Lower leg skin (tissue), 4 donors: ENCODE data around the gene SLX9. TPM values are rescaled to one million over a fixed set of nuclear protein-coding genes. Genes with fewer than 3 reads are reported as not detected.

Experiments
- DNase-seq, 2 donors: peaks; one replicate each; pipeline ENCODE4 v3.0.0-alpha.2; 2019; ENCODE audit warnings: low spot score in 2 of 2
- H3K4me3 ChIP-seq: fragments of 200-600 bp; sonication (generic); 2 replicates; pipeline ENCODE4 v1.5.1; 2017; ENCODE audit warnings: mild to moderate bottlenecking, low read depth; ENCODE audit not compliant: poor library complexity, severe bottlenecking
- POLR2A ChIP-seq, 2 donors: fragments of 450-650 bp; IDR thresholded peaks; one replicate each; pipeline ENCODE4 v1.6.1; 2016 to 2017; ENCODE audit warnings: antibody characterized with exemption in 2 of 2, mild to moderate bottlenecking in 1 of 2, moderate library complexity in 1 of 2
- WGBS, 2 donors: methylation state at CpG; one replicate each; pipeline ENCODE4 v1.1.5; 2018; 5-methylcytosine and 5-hydroxymethylcytosine counted together
- intact Hi-C: fragments of 100-400 bp; cut with DNase I; formaldehyde crosslinking; loops from one replicate; pipeline ENCODE4 v1.15.0; 2023; ENCODE audit warnings: low total_unique reads
- total RNA-seq, 4 donors: library from RNA; depleted of rRNA; stranded (reverse); fragments of >200 nt; gene quantifications; one replicate each; pipeline ENCODE4 v1.1.0, GENCODE V29; 2016
- TF ChIP-seq, protein P1 (sequence below), 3 donors: fragments of 450-650 bp; IDR thresholded peaks; one replicate each; pipeline ENCODE4 v1.5.1; 2016; ENCODE audit warnings: antibody characterized with exemption in 3 of 3, mild to moderate bottlenecking in 3 of 3, moderate library complexity in 2 of 3

Gene SLX9
- total RNA-seq, 4 donors from 2014 or later: 19.0 to 36.4 (median 31.6) TPM

DNA sequence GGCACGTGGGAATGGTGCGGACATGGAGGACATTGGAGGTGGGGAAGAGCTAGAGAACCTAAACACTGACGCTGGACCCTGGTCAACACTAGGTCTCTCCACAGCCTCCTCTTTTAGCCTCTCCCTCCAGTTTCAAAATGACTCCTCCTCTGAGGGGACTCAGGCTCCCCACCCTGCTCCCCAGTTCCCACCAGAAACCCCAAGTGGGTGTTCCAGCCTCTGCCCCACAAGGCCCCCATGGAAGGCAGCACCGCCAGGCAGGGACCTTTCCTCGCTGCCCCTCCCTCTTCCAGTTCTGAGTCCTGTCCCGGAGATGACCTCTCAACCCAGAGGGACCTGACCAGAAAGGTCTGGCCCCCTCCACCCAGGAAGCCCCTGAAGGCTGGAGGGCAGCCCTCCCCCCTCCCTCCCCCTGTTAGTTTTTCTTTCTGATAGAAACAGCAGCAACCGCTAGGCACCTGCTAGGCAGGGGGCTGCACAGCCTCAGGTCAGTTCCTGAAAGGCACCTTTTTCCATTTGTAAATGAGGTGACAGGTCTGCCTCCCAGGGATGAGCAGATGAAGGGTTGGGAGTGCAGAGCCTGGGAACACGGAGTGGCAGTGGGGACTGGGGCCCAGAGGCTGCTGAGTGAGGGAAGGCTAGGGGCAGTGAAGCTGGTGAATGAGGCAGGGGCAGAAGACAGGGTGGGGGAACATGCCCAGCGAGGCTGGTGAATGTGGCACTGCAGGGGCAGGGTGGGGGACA lies 9.9 kb upstream of the SLX9 start:
- no peak for TF ChIP-seq POLR2A (IDR thresholded peaks at IDR 0.05)
- TF ChIP-seq, protein P1, sequence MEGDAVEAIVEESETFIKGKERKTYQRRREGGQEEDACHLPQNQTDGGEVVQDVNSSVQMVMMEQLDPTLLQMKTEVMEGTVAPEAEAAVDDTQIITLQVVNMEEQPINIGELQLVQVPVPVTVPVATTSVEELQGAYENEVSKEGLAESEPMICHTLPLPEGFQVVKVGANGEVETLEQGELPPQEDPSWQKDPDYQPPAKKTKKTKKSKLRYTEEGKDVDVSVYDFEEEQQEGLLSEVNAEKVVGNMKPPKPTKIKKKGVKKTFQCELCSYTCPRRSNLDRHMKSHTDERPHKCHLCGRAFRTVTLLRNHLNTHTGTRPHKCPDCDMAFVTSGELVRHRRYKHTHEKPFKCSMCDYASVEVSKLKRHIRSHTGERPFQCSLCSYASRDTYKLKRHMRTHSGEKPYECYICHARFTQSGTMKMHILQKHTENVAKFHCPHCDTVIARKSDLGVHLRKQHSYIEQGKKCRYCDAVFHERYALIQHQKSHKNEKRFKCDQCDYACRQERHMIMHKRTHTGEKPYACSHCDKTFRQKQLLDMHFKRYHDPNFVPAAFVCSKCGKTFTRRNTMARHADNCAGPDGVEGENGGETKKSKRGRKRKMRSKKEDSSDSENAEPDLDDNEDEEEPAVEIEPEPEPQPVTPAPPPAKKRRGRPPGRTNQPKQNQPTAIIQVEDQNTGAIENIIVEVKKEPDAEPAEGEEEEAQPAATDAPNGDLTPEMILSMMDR (IDR thresholded peaks at IDR 0.05): no peak
- intact Hi-C loops: loop anchor here (10.0 kb wide), 1 partner anchor 125 kb away; the partner anchor contains the start of gene UBE2G2
- no peak for DNase-seq
- 66 to 70% methylated on average over 9 of the region's 9 CpGs for WGBS, 2 donors
- no peak overlapping the region for H3K4me3 ChIP-seq

- H3K4me3 ChIP-seq: no peak overlapping the region
- WGBS, 2 donors: 39 to 41% methylated on average over 12 of the region's 12 CpGs
- intact Hi-C loops: loop anchor here (10.0 kb wide), 1 partner anchor 126 kb away; the partner anchor contains the start of gene UBE2G2
- TF ChIP-seq, protein P1 (IDR thresholded peaks at IDR 0.05): no peak
- TF ChIP-seq POLR2A (IDR thresholded peaks at IDR 0.05): no peak
- no peak for DNase-seq
Observed at GRCh38 chr21:44930543-44930981, 9.3 kb upstream of the SLX9 start.

DNA sequence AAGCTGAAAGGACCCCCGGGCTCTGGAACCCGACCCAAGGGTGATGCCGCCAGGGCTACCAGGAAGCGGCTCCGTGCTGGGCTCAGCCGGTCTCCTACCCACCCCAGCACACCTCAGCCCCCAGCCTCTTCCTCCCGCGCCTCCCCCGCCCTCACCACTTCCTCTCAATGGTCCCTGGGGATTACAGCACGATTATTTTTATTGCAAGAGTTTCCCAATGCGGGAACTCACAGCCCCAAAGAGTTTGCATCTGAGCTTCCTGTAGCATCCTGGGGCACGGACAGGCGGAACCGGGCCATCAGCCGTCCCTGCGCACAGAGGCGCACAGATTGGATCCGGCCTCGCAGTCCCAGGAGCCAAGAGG lies 8.7 kb upstream of the SLX9 start:
- intact Hi-C loops: loop anchor here (10.0 kb wide), 1 partner anchor 126 kb away; the partner anchor contains the start of gene UBE2G2
- no peak overlapping the region for H3K4me3 ChIP-seq
- no peak for DNase-seq
- TF ChIP-seq, protein P1 (IDR thresholded peaks at IDR 0.05): no peak
- TF ChIP-seq POLR2A (IDR thresholded peaks at IDR 0.05): no peak
- 1 to 4% methylated on average over 13 to 14 of the region's 19 CpGs for WGBS, 2 donors

- H3K4me3 ChIP-seq: no peak overlapping the region
- intact Hi-C loops: loop anchor here (10.0 kb wide), 1 partner anchor 127 kb away; the partner anchor contains the start of gene UBE2G2
- TF ChIP-seq, protein P1 (IDR thresholded peaks at IDR 0.05): no peak
- no peak for TF ChIP-seq POLR2A (IDR thresholded peaks at IDR 0.05)
- WGBS, 2 donors: 1 to 4% methylated on average over 23 to 40 of the region's 78 CpGs
- DNase-seq: no peak
Observed at GRCh38 chr21:44931501-44932407, 8.1 kb upstream of the SLX9 start.

GRCh38 chr21:44932408-44933181 lies 7.2 kb upstream of the SLX9 start:
- WGBS, 2 donors: 5 to 11% methylated on average over 12 to 62 of the region's 68 CpGs
- no peak overlapping the region for H3K4me3 ChIP-seq
- no peak for TF ChIP-seq POLR2A (IDR thresholded peaks at IDR 0.05)
- TF ChIP-seq, protein P1 (IDR thresholded peaks at IDR 0.05): no peak
- intact Hi-C loops: loop anchor here (10.0 kb wide), 1 partner anchor 128 kb away; the partner anchor contains the start of gene UBE2G2
- DNase-seq: no peak
